NCI-H69 (cell line): ENCODE results near the gene CASKIN1.

Source experiments
- DNase-seq: peaks from one replicate; lab custom pipeline; 2025; lab: John Stamatoyannopoulos, UW

CASKIN1 gene

DNA sequence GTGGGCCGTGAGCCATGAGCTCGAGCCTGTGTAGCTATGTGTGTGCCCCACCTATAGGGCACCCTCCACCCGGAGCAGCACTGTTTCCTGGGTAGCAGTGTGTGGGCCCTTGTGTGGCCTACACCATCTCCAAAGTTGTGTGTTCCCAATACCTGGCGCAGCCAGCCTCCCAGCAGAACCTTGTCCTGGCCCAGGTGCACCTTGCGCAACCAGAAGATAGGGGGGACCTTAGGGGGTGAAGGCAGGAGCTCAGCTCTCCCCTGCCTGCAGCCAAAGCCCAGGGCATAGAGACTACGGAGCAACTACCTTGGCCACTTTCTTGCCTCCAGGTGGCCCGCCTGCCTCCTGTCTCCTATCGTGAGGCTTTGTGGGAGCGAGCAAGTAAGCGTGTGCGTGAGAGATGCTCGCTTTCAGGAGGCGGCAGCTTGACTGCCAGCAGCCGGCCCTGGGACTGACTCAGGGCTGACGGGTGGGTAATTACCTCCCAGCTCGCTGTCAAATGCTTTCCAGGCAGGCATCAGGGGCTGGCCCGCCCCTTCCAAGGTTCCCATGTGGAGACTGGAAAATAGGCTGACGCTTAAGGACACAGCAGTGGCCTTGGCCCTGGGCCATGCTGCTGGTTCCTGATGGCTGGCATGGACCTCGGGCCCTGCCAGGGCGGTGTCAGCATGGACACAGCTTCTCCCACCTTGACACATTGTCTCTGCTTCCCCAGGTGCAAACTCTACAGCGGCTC lies 21.8 kb downstream of the CASKIN1 start:
- no peak for DNase-seq

- DNase-seq: no peak
These were observed 22.5 kb downstream of the CASKIN1 start for GRCh38 chr16:2173916-2174315.

DNA sequence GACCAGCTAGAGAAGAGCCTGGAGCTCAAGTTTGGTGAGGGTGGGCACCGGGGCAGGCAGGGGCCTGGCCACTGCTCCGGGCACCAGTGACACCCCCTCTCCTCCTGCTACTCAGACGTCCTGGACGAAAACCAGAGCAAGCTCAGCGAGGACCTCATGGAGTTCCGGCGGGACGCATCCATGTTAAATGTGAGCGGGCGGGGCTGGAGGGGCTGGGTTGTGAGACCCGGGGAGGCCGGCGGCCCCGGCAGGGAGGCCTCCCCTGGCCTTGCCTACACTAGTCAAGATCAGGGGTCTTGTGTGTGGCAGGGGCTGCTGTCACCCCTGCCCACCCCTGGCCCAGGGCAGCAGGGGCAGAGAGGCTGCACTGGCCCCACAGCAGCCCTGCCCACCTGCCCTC lies 23.0 kb downstream of the CASKIN1 start:
- no peak for DNase-seq

DNA sequence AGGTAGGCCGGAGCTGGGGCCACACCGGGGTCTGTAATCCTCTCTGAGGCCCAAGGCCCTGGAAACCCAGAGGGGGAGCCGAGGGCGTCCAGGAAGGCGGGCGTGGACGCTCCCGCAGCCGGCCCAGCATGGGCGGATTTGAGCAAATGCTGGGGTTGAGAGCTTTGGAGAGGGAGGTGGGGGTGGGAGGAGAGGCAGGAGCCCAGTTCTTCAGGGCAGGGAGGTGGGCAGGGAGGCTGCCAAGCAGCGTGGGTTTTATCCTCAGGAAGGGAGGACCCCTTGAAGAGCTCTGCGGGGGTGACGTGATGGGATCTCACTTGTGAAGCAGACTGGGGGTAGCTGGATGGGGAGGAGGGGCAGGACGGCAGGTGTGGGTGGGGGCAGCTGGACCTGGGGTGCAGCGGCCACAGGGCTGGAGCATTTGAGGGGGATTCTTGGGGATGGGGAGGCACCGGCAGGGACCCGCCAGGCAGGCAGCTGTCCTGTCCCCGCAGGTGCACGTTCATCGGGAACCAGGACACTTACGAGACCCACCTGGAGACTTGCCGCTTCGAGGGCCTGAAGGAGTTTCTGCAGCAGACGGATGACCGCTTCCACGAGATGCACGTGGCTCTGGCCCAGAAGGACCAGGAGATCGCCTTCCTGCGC lies 23.6 kb downstream of the CASKIN1 start:
- DNase-seq: no peak

DNA sequence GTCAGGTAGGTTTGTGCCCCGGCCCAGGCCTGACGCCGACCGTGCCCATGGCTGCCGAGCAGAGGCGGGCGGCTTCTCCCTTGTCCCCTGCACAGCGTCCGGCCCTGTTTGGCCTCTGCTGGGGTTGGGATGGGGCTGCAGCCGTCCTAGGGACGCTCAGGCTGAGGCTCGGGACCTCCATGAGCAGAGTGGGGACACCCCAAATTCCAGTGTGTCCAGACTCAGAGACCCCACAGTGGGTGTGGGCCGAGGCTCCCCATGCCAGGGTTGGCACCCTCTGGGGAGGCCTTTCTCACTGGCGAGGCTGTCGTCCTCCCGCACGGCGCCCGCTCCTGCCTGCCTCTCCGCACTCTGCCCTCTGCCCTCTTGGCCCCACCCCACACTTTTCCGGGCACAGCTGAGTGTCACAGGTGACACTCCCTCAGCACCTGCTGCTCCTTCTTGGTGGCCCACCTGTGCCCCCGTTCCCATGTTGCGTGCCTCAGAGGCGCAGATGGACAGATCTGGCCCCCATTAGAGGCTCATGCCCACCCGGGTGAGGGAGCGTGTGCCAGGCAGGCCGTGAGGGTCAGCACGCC lies 24.7 kb downstream of the CASKIN1 start:
- no peak for DNase-seq

- DNase-seq: no peak
These were observed 25.6 kb downstream of the CASKIN1 start for GRCh38 chr16:2170587-2171435.

DNA sequence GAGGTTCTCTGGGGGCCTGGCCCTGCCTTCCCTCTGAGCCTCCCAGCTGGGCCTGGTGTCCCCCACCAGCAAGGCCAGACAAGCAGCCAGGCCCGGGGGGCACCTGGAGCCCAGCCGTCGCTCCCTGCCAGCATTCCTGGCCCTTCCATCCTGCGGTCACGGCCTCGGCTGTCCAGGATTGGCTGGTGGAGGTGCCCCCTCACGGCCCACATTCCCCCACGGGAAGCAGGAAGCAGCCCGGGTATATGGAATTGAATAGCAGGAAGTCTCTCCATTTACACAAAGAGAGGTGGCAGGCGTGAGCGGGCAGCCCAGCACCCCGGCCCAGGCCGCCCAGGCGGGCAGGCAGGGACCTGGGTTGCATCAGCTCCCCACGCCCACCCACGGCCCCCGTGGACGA lies 26.3 kb downstream of the CASKIN1 start:
- DNase-seq: no peak

DNA sequence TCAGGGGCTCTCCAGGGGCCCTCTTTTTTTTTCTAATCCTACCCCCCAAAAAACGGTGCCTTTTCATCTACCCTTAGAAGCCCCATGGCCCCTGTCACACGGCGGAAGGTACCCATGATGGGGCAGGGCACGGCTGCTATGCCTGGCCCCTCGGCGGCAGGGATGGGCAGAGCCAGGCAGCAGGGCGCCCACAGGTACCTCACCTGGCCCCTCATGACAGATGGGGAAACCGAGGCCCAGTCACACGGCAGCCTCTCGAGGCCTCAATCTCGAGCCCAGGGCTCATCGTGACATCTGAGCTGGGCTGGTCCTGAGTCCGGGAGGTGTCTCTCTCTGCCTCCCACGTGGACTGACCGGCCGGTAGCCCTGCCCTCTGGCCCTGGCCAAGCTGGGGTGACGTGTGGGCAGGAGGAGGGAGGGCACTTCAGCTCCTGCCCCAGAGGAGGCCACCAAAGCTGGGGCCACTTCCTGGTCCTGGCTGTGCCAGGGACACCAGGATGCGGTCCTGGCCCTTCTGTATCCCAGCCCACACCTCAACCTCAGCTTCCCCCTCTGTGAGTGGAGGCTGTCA lies 29.3 kb downstream of the CASKIN1 start:
- no peak for DNase-seq

GRCh38 chr16:2166263-2167067 lies 29.9 kb downstream of the CASKIN1 start:
- no peak for DNase-seq

GRCh38 chr16:2165861-2166260 lies 30.5 kb downstream of the CASKIN1 start:
- DNase-seq: no peak

DNA sequence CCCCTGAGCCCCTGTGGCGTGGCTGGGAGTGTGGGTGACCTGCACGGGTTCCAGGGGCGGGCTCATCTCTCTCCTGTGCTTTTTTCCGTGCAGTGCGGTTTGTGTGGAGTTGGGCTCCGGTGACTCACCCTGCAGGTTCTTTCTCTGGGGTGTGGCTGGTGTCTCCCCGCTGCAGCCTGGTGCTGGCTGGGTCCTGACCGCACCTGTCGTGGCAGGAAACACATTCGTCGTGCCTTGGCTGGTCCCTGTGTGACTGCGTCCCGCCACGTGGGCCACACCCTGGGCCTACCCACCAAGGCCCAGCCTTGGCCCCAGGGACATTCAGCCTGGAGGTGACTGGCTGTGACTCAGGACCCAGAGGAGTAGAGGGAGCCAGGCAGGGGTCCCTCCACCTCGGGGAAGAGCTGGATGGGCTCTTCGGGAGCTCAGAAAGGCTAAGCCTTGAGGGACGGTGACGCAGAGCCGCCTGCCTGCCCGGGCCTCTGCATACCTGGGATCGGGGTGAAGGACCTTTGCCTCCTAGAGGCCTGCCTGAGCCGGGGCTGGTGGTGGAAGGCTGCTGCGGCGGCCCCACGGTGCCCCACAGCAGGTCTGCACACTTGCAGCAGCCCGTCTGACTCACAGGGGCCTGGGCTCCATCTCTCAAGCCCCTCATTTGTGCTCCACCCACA lies 33.1 kb downstream of the CASKIN1 start:
- DNase-seq: no peak

DNA sequence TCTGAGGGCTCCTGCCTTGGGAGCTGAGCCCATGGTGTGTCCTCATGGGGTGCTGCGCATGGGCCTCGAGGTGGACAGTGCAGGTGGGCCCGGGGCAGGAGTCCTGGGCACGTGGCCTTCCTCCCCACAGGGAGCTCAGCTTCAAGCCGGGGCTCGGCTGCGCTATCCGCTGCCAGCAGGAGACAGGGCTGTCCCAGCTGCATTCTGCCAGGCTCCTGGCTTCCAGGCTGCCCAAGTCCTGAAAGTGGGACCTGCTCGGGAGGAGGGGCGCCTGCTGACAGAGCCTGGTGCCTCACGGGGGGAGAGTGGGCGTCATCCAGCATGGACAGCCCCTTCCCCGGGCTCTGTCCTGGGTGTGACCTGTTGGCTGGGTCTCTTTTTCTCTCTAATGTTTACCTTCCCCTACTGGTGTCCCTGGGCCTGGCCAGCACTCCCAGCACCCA lies 33.7 kb downstream of the CASKIN1 start:
- no peak for DNase-seq

GRCh38 chr16:2161911-2162310 lies 34.5 kb downstream of the CASKIN1 start:
- DNase-seq: no peak

DNA sequence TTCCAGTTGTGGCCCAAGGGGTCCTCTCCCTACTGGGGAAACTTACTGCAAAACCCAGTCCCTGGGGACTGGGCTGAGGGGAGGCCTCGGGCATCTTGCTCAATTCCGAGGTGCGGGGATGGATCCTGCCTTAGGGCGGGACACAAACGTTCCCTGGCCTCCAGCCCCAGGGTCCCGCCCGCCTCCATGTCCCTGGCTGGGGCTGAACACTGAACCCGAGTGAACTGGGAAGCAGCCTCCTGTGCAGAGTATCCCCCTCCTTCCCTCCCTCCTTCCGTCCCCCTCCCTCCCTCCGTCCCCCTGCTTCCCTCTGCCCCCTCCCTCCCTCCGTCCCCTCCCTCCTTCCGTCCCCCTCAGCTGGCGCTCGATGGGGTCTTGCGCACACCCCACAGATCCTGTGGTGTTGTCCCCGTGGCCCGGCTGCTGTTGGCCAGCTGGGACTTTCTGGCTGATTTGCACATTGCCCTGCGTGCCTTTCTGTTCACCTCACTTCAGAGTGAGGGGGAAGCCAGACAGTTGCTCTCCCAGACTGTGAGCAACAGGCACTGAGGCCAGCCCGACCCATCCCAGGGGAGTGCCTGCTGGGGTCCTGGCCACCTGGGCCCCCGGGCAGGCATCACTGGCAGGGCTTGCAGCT lies 35.4 kb downstream of the CASKIN1 start:
- DNase-seq: no peak

DNA sequence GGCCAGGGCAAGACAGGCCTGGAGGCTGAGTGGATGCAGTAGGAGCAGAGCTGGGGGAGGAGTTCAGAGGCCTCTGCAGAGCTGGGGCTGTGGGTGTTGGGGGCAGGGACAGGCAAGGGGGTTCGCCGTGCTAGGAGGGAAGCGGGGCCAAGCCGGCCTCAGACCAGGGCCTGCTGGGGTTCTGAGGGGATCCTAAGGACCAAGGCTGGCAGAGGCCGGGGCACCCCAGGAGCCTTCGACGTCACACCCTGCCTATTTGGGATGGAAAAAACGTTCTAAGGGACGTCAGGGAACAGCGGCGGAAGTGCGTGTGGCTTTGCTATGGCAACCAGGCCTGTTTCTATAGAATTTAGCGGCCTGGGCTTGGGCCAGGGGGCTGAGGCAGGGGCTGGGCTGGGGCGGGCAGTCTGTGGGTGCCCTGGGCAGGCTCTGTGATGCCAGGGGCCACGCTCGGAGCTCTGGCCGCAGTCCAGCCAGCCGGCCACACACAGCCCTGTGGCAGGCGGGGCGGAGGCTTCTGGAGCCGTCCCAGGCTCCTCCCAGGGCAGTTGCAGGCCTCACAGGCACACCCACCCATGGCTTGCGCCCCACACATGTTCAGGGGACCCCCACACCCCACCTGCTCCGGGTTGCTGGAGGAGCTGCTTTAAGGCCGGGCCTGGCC lies 37.1 kb downstream of the CASKIN1 start:
- DNase-seq: no peak

DNA sequence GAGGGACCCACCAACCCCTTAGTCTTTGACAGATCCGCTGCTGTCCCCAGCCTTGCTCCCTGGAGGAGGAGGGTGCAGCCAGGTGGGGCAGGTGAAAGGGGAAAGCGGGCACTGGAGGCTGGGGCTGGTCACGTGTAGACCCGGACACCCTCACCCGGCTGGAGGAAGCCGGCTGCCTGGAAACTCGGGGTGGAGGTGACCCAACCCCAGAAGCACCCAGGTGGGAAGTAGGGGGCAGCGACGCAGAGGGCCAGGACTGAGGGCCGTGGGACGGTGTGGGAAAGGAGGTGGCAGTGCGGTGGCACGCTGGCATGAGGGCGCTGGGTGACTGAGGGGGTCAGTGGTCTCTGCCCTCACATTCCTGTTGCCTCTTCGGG lies 38.2 kb downstream of the CASKIN1 start:
- no peak for DNase-seq

GRCh38 chr16:2157480-2158261 lies 38.7 kb downstream of the CASKIN1 start:
- DNase-seq: no peak

DNA sequence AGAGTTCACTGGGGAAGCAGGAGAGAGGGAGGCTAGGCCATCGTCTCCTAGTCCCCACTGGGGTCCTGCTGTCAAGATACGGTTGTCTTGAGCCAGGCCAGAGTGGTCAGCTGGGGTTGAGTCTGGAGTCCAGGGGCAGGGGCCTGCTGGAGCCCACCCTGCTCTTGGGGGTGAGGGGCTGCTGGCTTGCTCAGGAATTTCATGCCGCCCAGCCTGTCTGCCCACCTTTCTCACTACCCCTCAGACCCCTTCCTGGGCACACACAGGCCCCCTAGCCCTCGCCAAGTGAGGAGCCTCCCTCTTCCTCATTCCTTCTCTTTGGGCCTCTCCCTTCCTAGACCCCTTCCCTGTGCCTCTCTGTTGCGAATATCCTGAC lies 39.6 kb downstream of the CASKIN1 start:
- DNase-seq: no peak
